PFSK-1 (cell line): Measurements from ENCODE around the gene BNC2.

ENCODE experiments used
- FOXP2 ChIP-seq: optimal IDR thresholded peaks from 2 replicates; pipeline ENCODE3; 2011; ENCODE audit warnings: borderline replicate concordance, control low read depth, inconsistent platforms; ENCODE audit not compliant: insufficient read depth; ENCODE audit errors: extremely low read length, extremely low read depth
- POLR2AphosphoS5 ChIP-seq: IDR thresholded peaks from 2 replicates; pipeline ENCODE4 v1.6.1; 2012; ENCODE audit warnings: low read depth, mild to moderate bottlenecking, control low read depth, low read length, moderate library complexity
- SIN3A ChIP-seq: IDR thresholded peaks from 2 replicates; pipeline ENCODE4 v1.6.1; 2012; ENCODE audit warnings: mild to moderate bottlenecking, low read length, moderate library complexity, borderline replicate concordance; ENCODE audit not compliant: insufficient read depth
- TAF1 ChIP-seq: IDR thresholded peaks from 2 replicates; pipeline ENCODE4 v1.6.1; 2012; ENCODE audit warnings: low read length, control low read depth, borderline replicate concordance; ENCODE audit not compliant: insufficient read depth
- TF ChIP-seq, protein P1 (sequence below), 2 experiments: IDR thresholded peaks; 2 replicates each; pipeline versions ENCODE4 v1.6.1 to v1.8.0; 2011 to 2012; ENCODE audit warnings: low read depth in 2 of 2, low read length in 2 of 2, control low read depth in 1 of 2, inconsistent platforms in 1 of 2, mild to moderate bottlenecking in 1 of 2, moderate library complexity in 1 of 2; ENCODE audit not compliant: insufficient read depth in 1 of 2

BNC2 gene

DNA sequence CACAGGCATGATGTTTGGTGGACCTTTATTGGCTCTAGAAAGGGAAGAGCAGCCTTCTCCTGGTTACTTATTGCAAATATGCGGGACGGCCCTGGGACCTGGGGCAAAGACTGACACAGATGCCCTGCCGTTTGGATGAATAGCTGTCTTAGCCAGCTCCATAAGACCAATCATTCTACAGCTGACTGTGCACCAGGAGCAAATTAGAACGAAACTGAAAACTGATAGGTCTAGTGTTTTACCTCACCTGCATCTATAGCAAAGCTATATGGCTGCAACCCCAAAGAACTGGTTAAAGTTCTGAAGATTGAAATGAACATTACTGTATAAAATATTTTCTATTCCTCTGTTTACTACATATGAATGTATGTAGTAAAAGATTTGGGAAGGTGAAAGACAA lies 34.2 kb upstream of the BNC2 start:
- TF ChIP-seq FOXP2, result no peak
- no peak for TF ChIP-seq POLR2AphosphoS5
- no peak for TF ChIP-seq TAF1
- no peak for TF ChIP-seq SIN3A
- TF ChIP-seq, protein P1, sequence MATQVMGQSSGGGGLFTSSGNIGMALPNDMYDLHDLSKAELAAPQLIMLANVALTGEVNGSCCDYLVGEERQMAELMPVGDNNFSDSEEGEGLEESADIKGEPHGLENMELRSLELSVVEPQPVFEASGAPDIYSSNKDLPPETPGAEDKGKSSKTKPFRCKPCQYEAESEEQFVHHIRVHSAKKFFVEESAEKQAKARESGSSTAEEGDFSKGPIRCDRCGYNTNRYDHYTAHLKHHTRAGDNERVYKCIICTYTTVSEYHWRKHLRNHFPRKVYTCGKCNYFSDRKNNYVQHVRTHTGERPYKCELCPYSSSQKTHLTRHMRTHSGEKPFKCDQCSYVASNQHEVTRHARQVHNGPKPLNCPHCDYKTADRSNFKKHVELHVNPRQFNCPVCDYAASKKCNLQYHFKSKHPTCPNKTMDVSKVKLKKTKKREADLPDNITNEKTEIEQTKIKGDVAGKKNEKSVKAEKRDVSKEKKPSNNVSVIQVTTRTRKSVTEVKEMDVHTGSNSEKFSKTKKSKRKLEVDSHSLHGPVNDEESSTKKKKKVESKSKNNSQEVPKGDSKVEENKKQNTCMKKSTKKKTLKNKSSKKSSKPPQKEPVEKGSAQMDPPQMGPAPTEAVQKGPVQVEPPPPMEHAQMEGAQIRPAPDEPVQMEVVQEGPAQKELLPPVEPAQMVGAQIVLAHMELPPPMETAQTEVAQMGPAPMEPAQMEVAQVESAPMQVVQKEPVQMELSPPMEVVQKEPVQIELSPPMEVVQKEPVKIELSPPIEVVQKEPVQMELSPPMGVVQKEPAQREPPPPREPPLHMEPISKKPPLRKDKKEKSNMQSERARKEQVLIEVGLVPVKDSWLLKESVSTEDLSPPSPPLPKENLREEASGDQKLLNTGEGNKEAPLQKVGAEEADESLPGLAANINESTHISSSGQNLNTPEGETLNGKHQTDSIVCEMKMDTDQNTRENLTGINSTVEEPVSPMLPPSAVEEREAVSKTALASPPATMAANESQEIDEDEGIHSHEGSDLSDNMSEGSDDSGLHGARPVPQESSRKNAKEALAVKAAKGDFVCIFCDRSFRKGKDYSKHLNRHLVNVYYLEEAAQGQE (IDR thresholded peaks at IDR 0.05; ENCODE audit: insufficient read depth in 1 of 2, low read depth in 2 of 2, low read length in 2 of 2), result no peak

DNA sequence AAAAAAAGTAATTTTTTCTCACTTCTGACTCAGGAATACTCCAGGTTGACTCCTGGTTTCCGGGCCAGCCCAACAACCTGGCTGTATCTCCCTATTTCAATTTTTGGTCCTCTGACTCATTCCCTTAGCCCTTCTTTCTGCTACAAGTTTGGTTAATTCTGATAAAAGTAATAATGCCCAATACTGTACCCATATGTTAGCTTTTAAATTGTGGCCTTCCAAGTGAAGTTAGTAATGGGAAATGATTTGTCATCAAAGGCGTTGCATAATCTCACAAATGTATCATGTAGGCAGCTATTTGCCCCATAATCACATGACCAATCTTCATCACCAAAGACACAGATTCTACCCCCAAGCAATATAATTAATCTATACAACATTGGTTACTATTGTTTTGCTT lies 31.1 kb upstream of the BNC2 start:
- TF ChIP-seq TAF1, result no peak
- TF ChIP-seq, protein P1 (IDR thresholded peaks at IDR 0.05; ENCODE audit: insufficient read depth in 1 of 2, low read depth in 2 of 2, low read length in 2 of 2), result no peak
- TF ChIP-seq SIN3A, result no peak
- TF ChIP-seq FOXP2, result no peak
- TF ChIP-seq POLR2AphosphoS5, result no peak

DNA sequence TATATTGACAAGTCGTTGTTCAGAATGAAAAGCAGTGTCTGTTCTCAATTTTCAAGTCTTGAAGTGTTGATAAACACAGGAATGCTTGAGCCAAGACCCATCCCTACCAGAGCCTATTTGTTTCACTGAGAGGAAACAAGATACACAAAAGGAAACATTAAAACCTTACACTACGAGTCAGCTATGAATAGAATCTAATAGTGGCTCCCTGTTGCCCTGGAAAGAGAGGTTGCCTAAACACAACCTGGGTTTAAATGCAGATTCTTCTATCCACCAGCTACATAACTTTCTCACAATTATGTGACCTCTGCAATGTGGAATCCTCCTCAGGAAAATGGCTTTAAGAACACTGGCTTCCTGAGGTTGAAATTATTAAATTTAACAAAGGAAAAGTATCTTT lies 29.1 kb upstream of the BNC2 start:
- TF ChIP-seq, protein P1 (IDR thresholded peaks at IDR 0.05; ENCODE audit: insufficient read depth in 1 of 2, low read depth in 2 of 2, low read length in 2 of 2), result no peak

GRCh38 chr9:16898464-16898863 lies 28.0 kb upstream of the BNC2 start:
- TF ChIP-seq FOXP2 (no peak), SIN3A (no peak), TAF1 (no peak), POLR2AphosphoS5 (no peak)
- TF ChIP-seq, protein P1 (IDR thresholded peaks at IDR 0.05; ENCODE audit: insufficient read depth in 1 of 2, low read depth in 2 of 2, low read length in 2 of 2), result no peak

- TF ChIP-seq SIN3A, result no peak
- no peak for TF ChIP-seq POLR2AphosphoS5
- no peak for TF ChIP-seq FOXP2
- TF ChIP-seq TAF1, result no peak
Measured at GRCh38 chr9:16888594-16888993, 18.1 kb upstream of the BNC2 start.

DNA sequence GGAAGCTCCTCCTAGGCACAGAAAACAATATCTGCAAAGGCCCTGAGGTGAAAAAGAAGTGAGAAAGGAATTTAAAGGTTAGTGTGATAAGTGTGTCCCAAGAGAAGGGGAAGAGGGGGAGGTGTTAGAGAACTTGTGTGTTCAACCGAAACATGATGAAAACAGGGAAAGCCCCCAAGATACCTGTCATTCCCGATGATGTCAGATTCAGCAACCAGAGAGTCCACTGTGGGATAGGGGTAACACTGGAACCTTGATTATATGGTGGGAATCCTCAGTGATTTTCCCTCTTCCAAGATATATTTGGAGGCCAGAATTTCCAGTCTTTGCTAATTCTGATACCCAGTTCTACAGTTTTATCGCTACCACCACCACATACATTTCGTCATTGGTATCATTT lies 15.5 kb upstream of the BNC2 start:
- TF ChIP-seq TAF1, result no peak
- no peak for TF ChIP-seq SIN3A
- no peak for TF ChIP-seq POLR2AphosphoS5
- TF ChIP-seq FOXP2, result no peak
- TF ChIP-seq, protein P1 (IDR thresholded peaks at IDR 0.05; ENCODE audit: insufficient read depth in 1 of 2, low read depth in 2 of 2, low read length in 2 of 2), result no peak
